SU-DHL-6 (cell line): ENCODE data around the gene CAPN13.

Source experiments
- CTCF ChIP-seq: fragments of 200-600 bp; sonication (generic); IDR thresholded peaks from one replicate; pipeline ENCODE4 v1.5.1; 2017; ENCODE audit warnings: antibody characterized with exemption, mild to moderate bottlenecking, low read length, moderate library complexity; ENCODE audit not compliant: insufficient read depth, poor library complexity, severe bottlenecking
- EZH2phosphoT487 ChIP-seq: fragments of 200-600 bp; sonication (generic), shearing (Covaris generic); conservative IDR thresholded peaks from 2 replicates; pipeline ENCODE4 v1.6.1; 2018; ENCODE audit warnings: mild to moderate bottlenecking, antibody characterized with exemption, low read length, moderate library complexity, mixed read lengths

GRCh38 chr2:30769891-30770462 is 37.3 kb downstream of the CAPN13 start:
- TF ChIP-seq CTCF = no peak
- no peak for TF ChIP-seq EZH2phosphoT487
